HEK293 (cell line): ENCODE results near the gene BTBD7.

Experiments
- BCL11A ChIP-seq: fragments of 450-650 bp; formaldehyde crosslinking; IDR thresholded peaks from 2 replicates; pipeline ENCODE4 v1.5.1; 2016; ENCODE audit warnings: low read depth, missing biosample characterization, missing genetic modification characterization
- CTCF ChIP-seq: fragments of 450-650 bp; formaldehyde crosslinking; IDR thresholded peaks from 2 replicates; pipeline ENCODE4 v1.5.1; 2016; ENCODE audit warnings: missing biosample characterization, missing genetic modification characterization
- GFI1B ChIP-seq: fragments of 450-650 bp; formaldehyde crosslinking; IDR thresholded peaks from 2 replicates; pipeline ENCODE4 v1.5.1; 2016; ENCODE audit warnings: missing biosample characterization, missing genetic modification characterization
- TCF7L2 ChIP-seq: IDR thresholded peaks from 2 replicates; pipeline ENCODE4 v1.6.1; 2011; ENCODE audit warnings: low read depth, mild to moderate bottlenecking, inconsistent platforms, low read length, moderate library complexity, borderline replicate concordance
- ZFHX2 ChIP-seq: fragments of 450-650 bp; formaldehyde crosslinking; conservative IDR thresholded peaks from 2 replicates; pipeline ENCODE4 v1.5.1; 2016; ENCODE audit warnings: missing biosample characterization, missing genetic modification characterization
- ZNF146 ChIP-seq: fragments of 450-650 bp; formaldehyde crosslinking; IDR thresholded peaks from 2 replicates; pipeline ENCODE4 v1.5.1; 2016; ENCODE audit warnings: missing biosample characterization, missing genetic modification characterization
- ZNF184 ChIP-seq: fragments of 450-650 bp; IDR thresholded peaks from 2 replicates; pipeline ENCODE4 v1.5.1; 2018; ENCODE audit warnings: missing biosample characterization, mild to moderate bottlenecking, missing genetic modification characterization
- ZNF274 ChIP-seq, 2 experiments: fragments of 200-500 bp in 1 of 2; fragments of 450-650 bp in 1 of 2; sonication (Bioruptor generic) in 1 of 2; formaldehyde crosslinking in 1 of 2; IDR thresholded peaks; 2 replicates each; pipeline versions ENCODE4 v1.5.1 to v1.6.1; 2014 to 2016; ENCODE audit warnings: borderline replicate concordance in 1 of 2, inconsistent platforms in 1 of 2, low read length in 1 of 2, missing biosample characterization in 1 of 2, missing genetic modification characterization in 1 of 2
- ZNF292 ChIP-seq: fragments of 450-650 bp; formaldehyde crosslinking; IDR thresholded peaks from 2 replicates; pipeline ENCODE4 v1.5.1; 2016; ENCODE audit warnings: low read depth, missing biosample characterization, missing genetic modification characterization, borderline replicate concordance
- ZNF416 ChIP-seq: fragments of 450-650 bp; formaldehyde crosslinking; IDR thresholded peaks from 2 replicates; pipeline ENCODE4 v1.5.1; 2016; ENCODE audit warnings: missing biosample characterization, missing genetic modification characterization
- ZNF558 ChIP-seq: fragments of 450-650 bp; formaldehyde crosslinking; IDR thresholded peaks from 2 replicates; pipeline ENCODE4 v1.5.1; 2016; ENCODE audit warnings: missing biosample characterization, missing genetic modification characterization
- ZNF560 ChIP-seq: fragments of 450-650 bp; formaldehyde crosslinking; IDR thresholded peaks from 2 replicates; pipeline ENCODE4 v1.5.1; 2017; ENCODE audit warnings: missing biosample characterization, missing genetic modification characterization, borderline replicate concordance
- ZNF624 ChIP-seq: fragments of 450-650 bp; formaldehyde crosslinking; IDR thresholded peaks from 2 replicates; pipeline ENCODE4 v1.5.1; 2017; ENCODE audit warnings: missing biosample characterization, missing genetic modification characterization
- ZNF76 ChIP-seq: fragments of 450-650 bp; formaldehyde crosslinking; IDR thresholded peaks from 2 replicates; pipeline ENCODE4; 2016; ENCODE audit warnings: low read depth, missing biosample characterization, missing genetic modification characterization, borderline replicate concordance

- TF ChIP-seq ZNF292 (tag by site-specific recombination) (no peak), GFI1B (tag by site-specific recombination) (no peak), ZNF624 (tag by site-specific recombination) (no peak), ZNF560 (no peak), CTCF (tag by site-specific recombination) (no peak), BCL11A (tag by site-specific recombination) (no peak), ZNF416 (tag by site-specific recombination) (no peak), TCF7L2 (no peak), ZNF146 (tag by site-specific recombination) (no peak), ZNF76 (no peak), ZNF184 (tag by site-specific recombination) (no peak), ZNF274 (IDR thresholded peaks at IDR 0.05; ENCODE audit: low read length) (no peak), ZNF274 (tag by site-specific recombination; IDR thresholded peaks at IDR 0.05; ENCODE audit: borderline replicate concordance) (no peak), ZFHX2 (tag by site-specific recombination) (no peak), ZNF558 (tag by site-specific recombination) (no peak)
Observed at GRCh38 chr14:93230539-93230938, 102.3 kb downstream of the BTBD7 start.
